Measurements from ENCODE around the gene NBPF20. TPM values are rescaled to one million over a fixed set of nuclear protein-coding genes. Genes with fewer than 3 reads are reported as not detected.
"Not testable (repeated sequence)": the region's sequence is repeated elsewhere in the genome, so short reads cannot be mapped to it uniquely, and the experiment has no call there.

NBPF20 gene
- 0.44 to 0.69 TPM (median 0.66 TPM) in 3 replicates for total RNA-seq (2021)
- percentile 13 among the genes with signal in this experiment for Bru-seq, nascent RNA
- long read RNA-seq, experiment 1, partial matches to known transcripts: 2 of 10 reads
- long read RNA-seq, experiment 1, other reads (novel, unspliced or antisense): 8 of 10 reads
- long read RNA-seq, experiment 2, partial matches to known transcripts: 0 of 2 reads
- long read RNA-seq, experiment 2, other reads (novel, unspliced or antisense): 2 of 2 reads
- long read RNA-seq, experiment 3: 0 reads

GRCh38 chr1:145425436-145426029 is at the start of gene NBPF20:
TSS of gene NBPF20 (minus strand) at chr1:145425603. CDS start at chr1:145405272, 20,331 bp downstream.
- peak; percentile 91 for DNase-seq (ENCODE audit: low spot score)
- Mint-ChIP-seq H3K27ac (no peak within 1 kb of the TSS; the same call in 1 of the 2 replicates), H3K4me1 (peaks cover 8% of the 10 kb centered on the region), H3K4me3 (peak within 1 kb of the TSS; percentile 91), H3K9me3 (no peaks in the 10 kb centered on the region), H3K27me3 (ENCODE audit: low read depth) (peaks cover 78% of the 10 kb centered on the region), H3K36me3 (no peaks in the 10 kb centered on the region)
- TF ChIP-seq FOXK1 (CRISPR knock-in tag; IDR thresholded peaks at IDR 0.05) (0 out of 2 replicates have a peak, but pooled peaks have one; percentile 40), ZNF121 (CRISPR knock-in tag; IDR thresholded peaks at IDR 0.05) (0 out of 2 replicates have a peak, but pooled peaks have one; percentile 59), ZNF671 (CRISPR knock-in tag; IDR thresholded peaks at IDR 0.05) (no peak), ZNF232 (CRISPR knock-in tag; IDR thresholded peaks at IDR 0.05) (no peak), E2F1 (CRISPR knock-in tag; IDR thresholded peaks at IDR 0.05) (no peak), SP1 (CRISPR knock-in tag; conservative IDR thresholded peaks at IDR 0.05) (0 out of 2 replicates have a peak, but pooled peaks have one; percentile 44), SMAD4 (CRISPR knock-in tag; IDR thresholded peaks at IDR 0.05) (no peak)
- TF ChIP-seq, protein P1, sequence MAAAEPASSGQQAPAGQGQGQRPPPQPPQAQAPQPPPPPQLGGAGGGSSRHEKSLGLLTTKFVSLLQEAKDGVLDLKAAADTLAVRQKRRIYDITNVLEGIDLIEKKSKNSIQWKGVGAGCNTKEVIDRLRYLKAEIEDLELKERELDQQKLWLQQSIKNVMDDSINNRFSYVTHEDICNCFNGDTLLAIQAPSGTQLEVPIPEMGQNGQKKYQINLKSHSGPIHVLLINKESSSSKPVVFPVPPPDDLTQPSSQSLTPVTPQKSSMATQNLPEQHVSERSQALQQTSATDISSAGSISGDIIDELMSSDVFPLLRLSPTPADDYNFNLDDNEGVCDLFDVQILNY (CRISPR knock-in tag; IDR thresholded peaks at IDR 0.05): 0 out of 2 replicates have a peak, but pooled peaks have one; percentile 45
- TF ChIP-seq, protein P2, sequence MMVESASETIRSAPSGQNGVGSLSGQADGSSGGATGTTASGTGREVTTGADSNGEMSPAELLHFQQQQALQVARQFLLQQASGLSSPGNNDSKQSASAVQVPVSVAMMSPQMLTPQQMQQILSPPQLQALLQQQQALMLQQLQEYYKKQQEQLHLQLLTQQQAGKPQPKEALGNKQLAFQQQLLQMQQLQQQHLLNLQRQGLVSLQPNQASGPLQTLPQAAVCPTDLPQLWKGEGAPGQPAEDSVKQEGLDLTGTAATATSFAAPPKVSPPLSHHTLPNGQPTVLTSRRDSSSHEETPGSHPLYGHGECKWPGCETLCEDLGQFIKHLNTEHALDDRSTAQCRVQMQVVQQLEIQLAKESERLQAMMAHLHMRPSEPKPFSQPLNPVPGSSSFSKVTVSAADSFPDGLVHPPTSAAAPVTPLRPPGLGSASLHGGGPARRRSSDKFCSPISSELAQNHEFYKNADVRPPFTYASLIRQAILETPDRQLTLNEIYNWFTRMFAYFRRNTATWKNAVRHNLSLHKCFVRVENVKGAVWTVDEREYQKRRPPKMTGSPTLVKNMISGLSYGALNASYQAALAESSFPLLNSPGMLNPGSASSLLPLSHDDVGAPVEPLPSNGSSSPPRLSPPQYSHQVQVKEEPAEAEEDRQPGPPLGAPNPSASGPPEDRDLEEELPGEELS (CRISPR knock-in tag; IDR thresholded peaks at IDR 0.05): no peak
- POLR2A ChIA-PET: no interaction called here
- CTCF ChIA-PET: no interaction called here
- peak; percentile 97 for ATAC-seq

DNA sequence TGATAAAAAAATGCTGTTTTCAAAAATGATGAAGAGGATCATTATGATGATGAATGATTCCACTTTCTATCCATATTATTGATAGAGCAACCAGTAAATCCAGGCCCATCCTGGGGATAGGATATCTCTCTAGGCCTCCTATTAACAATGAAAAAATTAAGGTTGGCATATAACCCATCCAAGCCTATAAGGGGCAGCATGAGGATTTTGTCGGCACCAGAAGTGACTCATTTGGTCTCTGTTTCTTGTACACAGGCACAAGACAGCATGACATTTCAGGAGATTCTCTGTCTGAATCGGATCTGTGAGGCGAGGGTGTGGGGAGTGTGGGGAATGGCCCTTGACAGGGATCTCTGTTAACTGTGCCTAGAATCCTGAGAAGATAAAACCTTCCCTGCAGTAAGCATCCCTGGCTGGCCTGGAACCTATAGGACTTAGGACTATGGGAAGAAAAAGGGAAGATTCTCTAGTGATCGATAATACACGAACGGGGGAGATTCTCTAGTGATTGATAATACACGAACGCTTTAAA is 49.5 kb upstream of the NBPF20 start:
- ATAC-seq; H3K4me1 Mint-ChIP-seq; H3K9me3 Mint-ChIP-seq; POLR2A ChIA-PET; H3K36me3 Mint-ChIP-seq; CTCF ChIA-PET; H3K27ac Mint-ChIP-seq; DNase-seq (ENCODE audit: low spot score): not testable (repeated sequence)
- Mint-ChIP-seq H3K27me3 (ENCODE audit: low read depth) (peaks cover 24% of the 10 kb centered on the region), H3K4me3 (peak overlapping the region; percentile 85)

DNA sequence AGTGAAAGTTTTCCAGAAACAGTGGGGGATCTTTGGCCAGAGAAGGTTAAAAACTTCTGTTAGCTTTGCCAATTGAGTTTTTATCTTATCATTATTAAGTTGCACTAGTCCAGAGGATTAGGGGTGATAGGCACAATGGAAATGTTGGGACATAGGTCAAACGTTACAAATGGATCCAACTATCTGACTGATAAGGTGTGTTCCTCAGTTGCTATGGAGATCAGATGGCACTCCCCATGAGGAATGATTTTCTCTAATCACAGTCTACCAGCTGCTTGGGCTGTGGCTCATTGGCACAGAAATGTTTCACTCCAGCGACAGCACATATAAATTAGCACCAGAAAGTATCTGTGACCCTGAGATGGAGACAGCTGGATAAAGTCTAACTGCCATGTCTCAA is 47.3 kb upstream of the NBPF20 start:
- H3K36me3 Mint-ChIP-seq; H3K4me3 Mint-ChIP-seq; ATAC-seq; H3K27ac Mint-ChIP-seq; POLR2A ChIA-PET; DNase-seq (ENCODE audit: low spot score); H3K9me3 Mint-ChIP-seq; H3K4me1 Mint-ChIP-seq; CTCF ChIA-PET: not testable (repeated sequence)
- peaks cover 23% of the 10 kb centered on the region for H3K27me3 Mint-ChIP-seq (ENCODE audit: low read depth)

- CTCF ChIA-PET; H3K36me3 Mint-ChIP-seq; POLR2A ChIA-PET; ATAC-seq; H3K4me1 Mint-ChIP-seq; DNase-seq (ENCODE audit: low spot score); H3K4me3 Mint-ChIP-seq; H3K9me3 Mint-ChIP-seq; H3K27ac Mint-ChIP-seq: not testable (repeated sequence)
- peaks cover 15% of the 10 kb centered on the region for H3K27me3 Mint-ChIP-seq (ENCODE audit: low read depth)
Observed at GRCh38 chr1:145471365-145471764, 46.0 kb upstream of the NBPF20 start.
